Keratinocyte (primary cell): Measurements from ENCODE around the gene WTIP. TPM values are rescaled to one million over a fixed set of nuclear protein-coding genes. Genes with fewer than 3 reads are reported as not detected.
A peak's percentile ranks its signal among the peaks of the same experiment; 100 is the strongest.
"Not testable (repeated sequence)": the region's sequence is repeated elsewhere in the genome, so short reads cannot be mapped to it uniquely, and the experiment has no call there.

Experiments used
- DNase-seq: peaks from one replicate; pipeline ENCODE4 v3.0.0-alpha.2; 2011; ENCODE audit warnings: low read depth, missing footprints, low spot score
- FAIRE-seq: peaks from 2 replicates; lab custom pipeline; 2011; peaks lifted over from hg19 to GRCh38; lab: Jason Lieb, UNC
- H2AFZ ChIP-seq: 2 replicates; pipeline ENCODE4 v1.6.0; 2012; ENCODE audit warnings: low read length, control low read depth, inconsistent platforms; ENCODE audit not compliant: control insufficient read depth
- H3K27ac ChIP-seq: 2 replicates; pipeline ENCODE4 v1.5.1; 2011; ENCODE audit warnings: low read length; ENCODE audit not compliant: control insufficient read depth, insufficient read depth
- H3K27me3 ChIP-seq: 3 replicates; pipeline ENCODE4 v1.6.0; 2011; ENCODE audit warnings: low read length; ENCODE audit not compliant: control insufficient read depth, insufficient read depth; ENCODE audit errors: extremely low read depth
- H3K36me3 ChIP-seq, 2 experiments: 2 replicates in 1 of 2; 3 replicates in 1 of 2; pipeline ENCODE4 v1.5.1; 2011; ENCODE audit warnings: low read length in 2 of 2, mild to moderate bottlenecking in 1 of 2; ENCODE audit not compliant: control insufficient read depth in 2 of 2, insufficient read depth in 2 of 2; ENCODE audit errors: extremely low read depth in 1 of 2
- H3K4me1 ChIP-seq: 3 replicates; pipeline ENCODE4 v1.5.1; 2011; ENCODE audit warnings: low read length; ENCODE audit not compliant: control insufficient read depth, insufficient read depth; ENCODE audit errors: extremely low read depth
- H3K4me2 ChIP-seq: 3 replicates; pipeline ENCODE4 v1.6.0; 2011; ENCODE audit warnings: low read depth, low read length; ENCODE audit not compliant: control insufficient read depth, insufficient read depth; ENCODE audit errors: extremely low read depth
- H3K4me3 ChIP-seq, 3 experiments: fragments of 200-600 bp in 1 of 3; sonication (generic) in 1 of 3; 2 replicates in 2 of 3; 3 replicates in 1 of 3; pipeline ENCODE4 v1.5.1; 2011 to 2016; ENCODE audit warnings: low read length in 3 of 3, mild to moderate bottlenecking in 3 of 3, control low read depth in 2 of 3, inconsistent platforms in 1 of 3, low read depth in 1 of 3, mixed read lengths in 1 of 3, mixed run types in 1 of 3, moderate library complexity in 1 of 3; ENCODE audit not compliant: control insufficient read depth in 2 of 3, insufficient read depth in 2 of 3; ENCODE audit errors: extremely low read depth in 1 of 3
- H3K79me2 ChIP-seq: 2 replicates; pipeline ENCODE4 v1.6.0; 2012; ENCODE audit warnings: low read length; ENCODE audit not compliant: control insufficient read depth, insufficient read depth
- H3K9ac ChIP-seq: 3 replicates; pipeline ENCODE4 v1.6.0; 2011; ENCODE audit warnings: low read length; ENCODE audit not compliant: control insufficient read depth, insufficient read depth; ENCODE audit errors: extremely low read depth
- H3K9me1 ChIP-seq: 3 replicates; pipeline ENCODE4 v1.6.0; 2011; ENCODE audit warnings: low read length; ENCODE audit not compliant: control insufficient read depth, insufficient read depth; ENCODE audit errors: extremely low read depth
- H3K9me3 ChIP-seq: 2 replicates; pipeline ENCODE4 v1.5.1; 2012; ENCODE audit warnings: low read depth, low read length; ENCODE audit not compliant: control insufficient read depth
- H4K20me1 ChIP-seq: 3 replicates; pipeline ENCODE4 v1.6.0; 2011; ENCODE audit warnings: low read length; ENCODE audit not compliant: control insufficient read depth, insufficient read depth; ENCODE audit errors: extremely low read depth
- CTCF ChIP-seq, 3 experiments: IDR thresholded peaks in 1 of 3; conservative IDR thresholded peaks in 1 of 3; optimal IDR thresholded peaks in 1 of 3; 2 replicates in 2 of 3; 3 replicates in 1 of 3; pipeline versions ENCODE3 to v1.5.1; 2011; ENCODE audit warnings: low read length in 3 of 3, mild to moderate bottlenecking in 3 of 3, moderate library complexity in 2 of 3, control low read depth in 1 of 3, inconsistent platforms in 1 of 3; ENCODE audit not compliant: insufficient read depth in 2 of 3; ENCODE audit errors: extremely low read depth in 1 of 3
- EZH2 ChIP-seq: IDR thresholded peaks from one replicate; pipeline ENCODE4 v1.6.1; 2012; ENCODE audit warnings: inconsistent platforms, mild to moderate bottlenecking, low read length, moderate library complexity
- dilution Hi-C: fragments of 300-500 bp; cut with MboI; formaldehyde crosslinking; loops from one replicate; pipeline ENCODE4 v1.7.0; 2020; ENCODE audit warnings: low sequenced_read_pairs; ENCODE audit not compliant: extremely low pct_ligation_motif_present
- polyA plus RNA-seq, 5 experiments: library from polyadenylated mRNA; depleted of rRNA in 3 of 5; stranded (reverse) in 3 of 5; stranded (forward) in 1 of 5; unstranded in 1 of 5; fragments of >200 nt; gene quantifications; 1 replicate in 1 of 5; 2 replicates in 3 of 5; 3 replicates in 1 of 5; pipeline versions ENCODE4 v1.2.1 to v1.2.3, GENCODE V29; 2011 to 2012; ENCODE audit warnings: missing spikeins in 2 of 5, low read depth in 1 of 5, low replicate concordance in 1 of 5

Gene WTIP
- polyA plus RNA-seq, 1 donor (not counting 4 experiments of a cell fraction or from before 2014, with no cell fraction given), result 14.5 TPM

- H3K4me2 ChIP-seq, result peak overlapping the region; percentile 54
- FAIRE-seq (peak; percentile 58), DNase-seq (peak; percentile 7)
- no peak overlapping the region for H3K9ac ChIP-seq
- peaks cover 3 to 5% of the 10 kb centered on the region in 2 experiments for H3K36me3 ChIP-seq
- no peaks in the 10 kb centered on the region for H3K27me3 ChIP-seq
- no peak for TF ChIP-seq EZH2
- dilution Hi-C loops, result no loop called here
- peak overlapping the region; percentile 26 for H3K27ac ChIP-seq
- no peaks in the 10 kb centered on the region for H3K79me2 ChIP-seq
- no peak overlapping the region for H2AFZ ChIP-seq
- peaks cover 3% of the 10 kb centered on the region for H4K20me1 ChIP-seq
- H3K4me3 ChIP-seq, result no peak overlapping the region
- H3K9me3 ChIP-seq, result no peaks in the 10 kb centered on the region
- no peaks in the 10 kb centered on the region for H3K9me1 ChIP-seq
- H3K4me1 ChIP-seq, result peaks cover 15% of the 10 kb centered on the region
Measured at GRCh38 chr19:34475026-34475974, 6.3 kb upstream of the WTIP start.

GRCh38 chr19:34475975-34476594 is 5.5 kb upstream of the WTIP start:
- no peak overlapping the region for H3K4me2 ChIP-seq

GRCh38 chr19:34478496-34478895 is 3.1 kb upstream of the WTIP start:
- peaks cover 15% of the 10 kb centered on the region for H3K4me1 ChIP-seq
- H4K20me1 ChIP-seq, H3K4me3 ChIP-seq, H3K9me1 ChIP-seq, H3K9ac ChIP-seq, H3K79me2 ChIP-seq, H3K9me3 ChIP-seq, H2AFZ ChIP-seq, H3K27me3 ChIP-seq, dilution Hi-C loops, H3K4me2 ChIP-seq, DNase-seq, FAIRE-seq, H3K36me3 ChIP-seq, H3K27ac ChIP-seq: not testable (repeated sequence)

More at GRCh38 chr19:34475975-34476594, 5.5 kb upstream of the WTIP start:
- FAIRE-seq, result no peak
- H3K9me3 ChIP-seq, result no peaks in the 10 kb centered on the region
- H3K79me2 ChIP-seq, result no peaks in the 10 kb centered on the region
- dilution Hi-C loops, result no loop called here
- DNase-seq, result no peak
- H2AFZ ChIP-seq, result no peak overlapping the region
- no peak for TF ChIP-seq EZH2
- no peak for TF ChIP-seq CTCF (optimal IDR thresholded peaks at IDR 0.05 in 1 of 3, IDR thresholded peaks at IDR 0.05 in 1 of 3, conservative IDR thresholded peaks at IDR 0.05 in 1 of 3; ENCODE audit: extremely low read depth in 1 of 3, insufficient read depth in 2 of 3, low read length in 3 of 3)
- no peak overlapping the region for H3K27ac ChIP-seq
- no peaks in the 10 kb centered on the region for H3K27me3 ChIP-seq
- no peaks in the 10 kb centered on the region for H3K9me1 ChIP-seq
- H3K36me3 ChIP-seq, result peaks cover 0 to 5% of the 10 kb centered on the region in 2 experiments
- no peak overlapping the region for H3K9ac ChIP-seq
- H4K20me1 ChIP-seq, result peaks cover 3% of the 10 kb centered on the region
- H3K4me3 ChIP-seq, result no peak overlapping the region
- H3K4me1 ChIP-seq, result peaks cover 15% of the 10 kb centered on the region
